Natural killer cell (primary cell): ENCODE measurements around the gene KIF11. TPM values are rescaled to one million over a fixed set of nuclear protein-coding genes. Genes with fewer than 3 reads are reported as not detected.
"Not testable (repeated sequence)": the region's sequence is repeated elsewhere in the genome, so short reads cannot be mapped to it uniquely, and the experiment has no call there.

Experiments used
- ATAC-seq, 3 donors: fragments of 150-1000 bp in 2 of 3; fragments of 200-7000 bp in 1 of 3; cut with Tn5 transposase; 1 replicate in 1 of 3; 2 replicates in 2 of 3; pipeline ENCODE4 v1.10.0; 2021; ENCODE audit warnings: mild to moderate bottlenecking in 2 of 3, moderate library complexity in 2 of 3
- DNase-seq, 2 donors: peaks; one replicate each; pipeline versions ENCODE4 v3.0.0 to v3.0.0-alpha.2; 2013 to 2021; ENCODE audit warnings: mixed read lengths in 1 of 2
- H3K27ac ChIP-seq: one replicate; pipeline ENCODE4 v1.5.1; 2013; ENCODE audit warnings: mild to moderate bottlenecking, low read length
- H3K27me3 ChIP-seq: one replicate; pipeline ENCODE4 v1.6.1; 2013; ENCODE audit warnings: low read length; ENCODE audit not compliant: control insufficient read depth, insufficient read depth
- H3K36me3 ChIP-seq: one replicate; pipeline ENCODE4 v1.6.1; 2013; ENCODE audit warnings: low read length; ENCODE audit not compliant: control insufficient read depth, insufficient read depth
- H3K4me1 ChIP-seq: one replicate; pipeline ENCODE4 v1.6.1; 2013; ENCODE audit warnings: low read length; ENCODE audit not compliant: control insufficient read depth, insufficient read depth
- H3K4me3 ChIP-seq: one replicate; pipeline ENCODE4 v1.5.1; 2013; ENCODE audit warnings: low read length
- H3K9me3 ChIP-seq: one replicate; pipeline ENCODE4 v1.6.1; 2013; ENCODE audit warnings: low read length; ENCODE audit not compliant: control insufficient read depth, insufficient read depth
- H3K27ac Mint-ChIP-seq, 2 donors: one replicate each; pipeline ENCODE4 v1.8.0; 2022; ENCODE audit warnings: mild to moderate bottlenecking in 2 of 2, mixed read lengths in 2 of 2, moderate library complexity in 1 of 2
- H3K27me3 Mint-ChIP-seq, 2 donors: one replicate each; pipeline ENCODE4 v1.8.0; 2022; ENCODE audit warnings: low read depth in 2 of 2, mixed read lengths in 2 of 2
- H3K36me3 Mint-ChIP-seq: one replicate; pipeline ENCODE4 v1.8.0; 2022; ENCODE audit warnings: mixed read lengths
- H3K4me1 Mint-ChIP-seq, 2 donors: one replicate each; pipeline ENCODE4 v1.8.0; 2022; ENCODE audit warnings: mixed read lengths in 2 of 2
- H3K4me3 Mint-ChIP-seq: one replicate; pipeline ENCODE4 v1.8.0; 2022; ENCODE audit warnings: mild to moderate bottlenecking, moderate library complexity, mixed read lengths
- H3K9me3 Mint-ChIP-seq, 2 donors: one replicate each; pipeline ENCODE4 v1.8.0; 2022; ENCODE audit warnings: mixed read lengths in 2 of 2
- CTCF ChIP-seq: fragments of 200-600 bp; IDR thresholded peaks from one replicate; pipeline ENCODE4 v1.8.0; 2022; ENCODE audit warnings: antibody characterized with exemption
- WGBS: methylation state at CpG from one replicate; pipeline ENCODE4 v1.1.7; 2013; ENCODE audit warnings: missing lambda C conversion rate; ENCODE audit not compliant: insufficient coverage; 5-methylcytosine and 5-hydroxymethylcytosine counted together
- intact Hi-C: fragments of 100-400 bp; cut with micrococcal nuclease; formaldehyde crosslinking; loops from one replicate; pipeline ENCODE4 v1.14.2; 2022
- total RNA-seq, 4 donors: library from RNA; stranded (reverse); fragments of 120-200 nt in 1 of 4; gene quantifications; one replicate each; pipeline versions ENCODE4 v1.2.3 to v1.2.4, GENCODE V29; 2013 to 2022

The KIF11 gene
- total RNA-seq, 3 donors from 2014 or later (not counting 1 experiment from before 2014, with no cell fraction given): 1.3 to 2.4 (median 1.9) TPM

- no peaks in the 10 kb centered on the region for H3K27me3 ChIP-seq
- WGBS: under 1% methylated on average over 80 of the region's 80 CpGs
- ATAC-seq (peak; percentile 73 to 88 (median 80)), DNase-seq (peak; percentile 77 to 89)
- no peaks in the 10 kb centered on the region for H3K9me3 ChIP-seq
- peaks cover 24 to 33% of the 10 kb centered on the region in 2 donors for H3K4me1 Mint-ChIP-seq
- H3K36me3 ChIP-seq: no peaks in the 10 kb centered on the region
- peak within 1 kb of the TSS; percentile 82 to 92 for H3K27ac Mint-ChIP-seq
- intact Hi-C loops: loop anchor here (1.0 to 5.0 kb wide), 3 partner anchors 17 to 118 kb away; no protein-coding TSS in a partner anchor
- no peaks in the 10 kb centered on the region for H3K36me3 Mint-ChIP-seq
- peak; percentile 72 for TF ChIP-seq CTCF
- peak within 1 kb of the TSS; percentile 90 for H3K27ac ChIP-seq
- peaks cover 11% of the 10 kb centered on the region for H3K4me1 ChIP-seq
- no peaks in the 10 kb centered on the region for H3K27me3 Mint-ChIP-seq
- peak within 1 kb of the TSS; percentile 98 for H3K4me3 ChIP-seq
- H3K9me3 Mint-ChIP-seq: no peaks in the 10 kb centered on the region
- peak within 1 kb of the TSS; percentile 76 for H3K4me3 Mint-ChIP-seq
These were observed 19.0 kb upstream of the KIF11 start, which contains the start of gene IDE for GRCh38 chr10:92573798-92574547. Gene IDE (minus strand): TSS chr10:92574093. CDS start chr10:92574019, 74 bp downstream.

- peaks cover 24 to 33% of the 10 kb centered on the region in 2 donors for H3K4me1 Mint-ChIP-seq
- Histone ChIP-seq H3K27ac (peak overlapping the region; percentile 90), H3K4me3 (peak overlapping the region; percentile 98), H3K36me3 (no peaks in the 10 kb centered on the region), H3K27me3 (no peaks in the 10 kb centered on the region), H3K4me1 (peaks cover 11% of the 10 kb centered on the region), H3K9me3 (no peaks in the 10 kb centered on the region)
- peak overlapping the region; percentile 82 to 92 for H3K27ac Mint-ChIP-seq
- DNase-seq (peak in 1 of 2 donors; percentile 51), ATAC-seq (peak; percentile 28 to 41 (median 40))
- 10% methylated on average over 21 of the region's 22 CpGs for WGBS
- H3K27me3 Mint-ChIP-seq: no peaks in the 10 kb centered on the region
- H3K4me3 Mint-ChIP-seq: peak overlapping the region; percentile 76
- no peaks in the 10 kb centered on the region for H3K36me3 Mint-ChIP-seq
- no peaks in the 10 kb centered on the region for H3K9me3 Mint-ChIP-seq
- intact Hi-C loops: loop anchor here (1.0 to 5.0 kb wide), 3 partner anchors 17 to 118 kb away; no protein-coding TSS in a partner anchor
- TF ChIP-seq CTCF: peak; percentile 16
These were observed 18.2 kb upstream of the KIF11 start for GRCh38 chr10:92574548-92575261.

- Mint-ChIP-seq H3K9me3 (no peaks in the 10 kb centered on the region), H3K4me3 (peak overlapping the region; percentile 37), H3K4me1 (peaks cover 24 to 28% of the 10 kb centered on the region in 2 donors), H3K36me3 (no peaks in the 10 kb centered on the region), H3K27ac (no peak overlapping the region), H3K27me3 (no peaks in the 10 kb centered on the region)
- no peak overlapping the region for H3K4me3 ChIP-seq
- DNase-seq: no peak
- intact Hi-C loops: no loop called here
- H3K9me3 ChIP-seq: no peaks in the 10 kb centered on the region
- H3K36me3 ChIP-seq: no peaks in the 10 kb centered on the region
- H3K27ac ChIP-seq: no peak overlapping the region
- no peaks in the 10 kb centered on the region for H3K27me3 ChIP-seq
- TF ChIP-seq CTCF: no peak
- no peak for ATAC-seq
- peaks cover 11% of the 10 kb centered on the region for H3K4me1 ChIP-seq
These were observed 17.0 kb upstream of the KIF11 start for GRCh38 chr10:92575961-92576360.

GRCh38 chr10:92582347-92582746, 10.6 kb upstream of the KIF11 start:
- H3K27ac Mint-ChIP-seq, H3K9me3 Mint-ChIP-seq, H3K27me3 ChIP-seq, ATAC-seq, DNase-seq, H3K4me3 Mint-ChIP-seq, H3K4me1 ChIP-seq, H3K27ac ChIP-seq, H3K4me1 Mint-ChIP-seq, H3K4me3 ChIP-seq, H3K27me3 Mint-ChIP-seq, H3K36me3 Mint-ChIP-seq, H3K9me3 ChIP-seq, H3K36me3 ChIP-seq, intact Hi-C loops: not testable (repeated sequence)
- WGBS: 93% methylated on average over 6 of the region's 6 CpGs
